ENCODE data around the gene PREX1. TPM values are rescaled to one million over a fixed set of nuclear protein-coding genes. Genes with fewer than 3 reads are reported as not detected.

Gene PREX1
- total RNA-seq, 1 donor from 2014 or later, result 66.0 TPM

DNA sequence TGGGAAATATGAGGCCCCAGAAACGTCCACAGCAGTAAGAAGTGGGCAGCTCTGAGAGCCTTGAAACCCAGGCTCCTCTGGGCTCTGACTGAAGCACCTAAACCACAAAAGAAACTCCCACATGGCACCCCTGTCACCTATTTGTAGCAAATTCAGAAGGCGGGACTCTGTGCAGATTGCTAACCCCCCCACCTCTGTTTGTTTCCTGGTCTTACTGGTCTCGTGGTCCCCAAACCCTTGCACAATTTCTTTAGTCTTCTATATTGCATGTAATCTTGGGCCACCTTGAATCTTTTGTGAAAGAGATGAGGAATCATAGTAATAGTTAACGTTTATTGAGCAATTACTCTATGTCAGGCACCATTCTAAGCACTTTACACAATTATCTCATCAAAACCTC lies 154.3 kb downstream of the PREX1 start:
- ATAC-seq, result no peak
- H3K36me3 ChIP-seq, result peaks cover 12% of the 10 kb centered on the region

DNA sequence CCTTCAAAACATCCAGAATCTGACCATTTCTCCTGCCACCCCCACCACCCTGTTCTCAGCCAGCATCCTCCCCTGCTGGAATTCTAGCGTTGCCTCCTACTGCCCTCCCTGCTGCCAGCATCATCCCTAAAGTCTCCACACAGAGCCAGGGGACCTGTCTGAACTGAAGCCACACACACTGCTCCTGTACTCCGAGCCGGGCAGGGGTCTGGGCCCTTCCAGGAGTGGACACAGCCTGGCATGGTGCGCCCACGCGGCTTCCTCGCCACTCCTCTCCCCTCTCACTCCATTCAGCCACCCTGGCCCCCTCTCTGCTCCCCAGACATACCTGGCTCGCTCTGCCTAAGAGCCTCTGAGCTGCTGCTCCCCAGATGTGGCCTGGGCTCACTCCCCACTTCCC lies 155.5 kb downstream of the PREX1 start:
- Histone ChIP-seq H3K4me1 (peaks cover 5% of the 10 kb centered on the region), H3K27ac (no peak overlapping the region), H3K27me3 (no peaks in the 10 kb centered on the region), H3K36me3 (peaks cover 12% of the 10 kb centered on the region), H3K4me3 (no peak overlapping the region), H3K9me3 (no peaks in the 10 kb centered on the region)
- DNase-seq, result no peak
- no peak for ATAC-seq
- TF ChIP-seq, protein P1, sequence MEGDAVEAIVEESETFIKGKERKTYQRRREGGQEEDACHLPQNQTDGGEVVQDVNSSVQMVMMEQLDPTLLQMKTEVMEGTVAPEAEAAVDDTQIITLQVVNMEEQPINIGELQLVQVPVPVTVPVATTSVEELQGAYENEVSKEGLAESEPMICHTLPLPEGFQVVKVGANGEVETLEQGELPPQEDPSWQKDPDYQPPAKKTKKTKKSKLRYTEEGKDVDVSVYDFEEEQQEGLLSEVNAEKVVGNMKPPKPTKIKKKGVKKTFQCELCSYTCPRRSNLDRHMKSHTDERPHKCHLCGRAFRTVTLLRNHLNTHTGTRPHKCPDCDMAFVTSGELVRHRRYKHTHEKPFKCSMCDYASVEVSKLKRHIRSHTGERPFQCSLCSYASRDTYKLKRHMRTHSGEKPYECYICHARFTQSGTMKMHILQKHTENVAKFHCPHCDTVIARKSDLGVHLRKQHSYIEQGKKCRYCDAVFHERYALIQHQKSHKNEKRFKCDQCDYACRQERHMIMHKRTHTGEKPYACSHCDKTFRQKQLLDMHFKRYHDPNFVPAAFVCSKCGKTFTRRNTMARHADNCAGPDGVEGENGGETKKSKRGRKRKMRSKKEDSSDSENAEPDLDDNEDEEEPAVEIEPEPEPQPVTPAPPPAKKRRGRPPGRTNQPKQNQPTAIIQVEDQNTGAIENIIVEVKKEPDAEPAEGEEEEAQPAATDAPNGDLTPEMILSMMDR (IDR thresholded peaks at IDR 0.05), result no peak
- intact Hi-C loops (cut with DNase I), result no loop called here

More for the DNA sequence above, 154.3 kb downstream of the PREX1 start:
- intact Hi-C loops (cut with DNase I), result no loop called here
- DNase-seq, result no peak
- H3K9me3 ChIP-seq, result no peaks in the 10 kb centered on the region
- H3K4me3 ChIP-seq, result no peak overlapping the region
- TF ChIP-seq, protein P1 (IDR thresholded peaks at IDR 0.05), result no peak
- H3K4me1 ChIP-seq, result peaks cover 3% of the 10 kb centered on the region
- no peak overlapping the region for H3K27ac ChIP-seq
- H3K27me3 ChIP-seq, result no peaks in the 10 kb centered on the region

DNA sequence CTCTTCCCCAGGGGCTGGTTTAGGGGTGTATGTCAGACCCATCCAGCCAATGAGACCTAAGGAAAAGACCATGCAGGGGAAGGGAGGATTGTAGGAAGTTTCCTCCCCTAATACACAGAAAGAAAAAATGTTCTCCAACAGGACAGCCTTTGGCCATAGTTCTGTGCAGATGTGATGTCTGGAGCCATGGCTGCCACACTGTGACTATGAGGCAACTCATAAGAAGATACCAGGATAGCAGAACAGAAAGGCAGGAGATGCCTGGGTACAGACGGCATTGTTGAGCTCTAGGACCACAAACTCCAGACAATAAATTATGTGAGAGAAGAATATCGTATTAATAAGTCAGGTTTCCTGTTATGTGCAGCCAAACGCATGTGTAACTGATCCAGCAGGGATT lies 156.7 kb downstream of the PREX1 start:
- H3K27ac ChIP-seq, result no peak overlapping the region
- H3K36me3 ChIP-seq, result peaks cover 11% of the 10 kb centered on the region
- DNase-seq, result no peak
- ATAC-seq, result no peak
- H3K27me3 ChIP-seq, result no peaks in the 10 kb centered on the region
- no peaks in the 10 kb centered on the region for H3K9me3 ChIP-seq
- intact Hi-C loops (cut with DNase I), result no loop called here
- peaks cover 5% of the 10 kb centered on the region for H3K4me1 ChIP-seq
- TF ChIP-seq, protein P1 (IDR thresholded peaks at IDR 0.05), result no peak
- H3K4me3 ChIP-seq, result no peak overlapping the region

DNA sequence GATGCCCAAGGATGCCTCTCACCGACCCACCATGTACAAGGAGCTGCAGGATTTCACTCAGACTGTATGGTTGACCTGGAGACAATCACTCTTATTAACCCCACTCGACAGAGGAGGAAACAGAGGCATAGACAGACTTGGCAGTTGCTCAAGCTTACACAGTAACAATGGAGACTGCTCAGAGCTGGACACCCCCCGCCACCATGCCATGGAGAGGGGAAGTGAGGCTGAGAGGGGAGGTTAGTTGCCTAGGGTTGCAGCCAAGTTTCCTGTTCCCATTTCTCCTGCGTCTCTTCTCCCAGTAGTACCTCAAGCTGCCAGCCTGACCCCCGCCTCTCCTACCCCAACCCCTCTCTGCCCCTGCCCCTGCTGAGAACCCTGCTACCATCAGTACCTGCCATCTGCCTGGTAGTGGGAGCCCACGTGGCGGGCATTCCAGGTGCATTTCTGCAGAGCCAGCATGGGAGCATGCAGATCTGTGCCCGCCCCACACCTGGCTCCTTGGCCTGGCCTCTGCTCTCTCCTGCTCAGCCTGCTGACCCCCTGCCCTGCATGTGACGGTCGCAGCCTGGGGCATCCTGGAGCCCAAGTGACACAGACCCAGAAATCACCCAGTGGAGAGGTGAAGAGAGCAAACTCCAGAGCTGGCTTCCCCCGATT lies 157.7 kb downstream of the PREX1 start:
- TF ChIP-seq, protein P1 (IDR thresholded peaks at IDR 0.05), result no peak
- no peak overlapping the region for H3K4me3 ChIP-seq
- peaks cover 5% of the 10 kb centered on the region for H3K4me1 ChIP-seq
- DNase-seq (no peak), ATAC-seq (peak; percentile 13)
- no peaks in the 10 kb centered on the region for H3K27me3 ChIP-seq
- H3K36me3 ChIP-seq, result peaks cover under 1% of the 10 kb centered on the region
- no peak overlapping the region for H3K27ac ChIP-seq
- no peaks in the 10 kb centered on the region for H3K9me3 ChIP-seq
- intact Hi-C loops (cut with DNase I), result no loop called here

DNA sequence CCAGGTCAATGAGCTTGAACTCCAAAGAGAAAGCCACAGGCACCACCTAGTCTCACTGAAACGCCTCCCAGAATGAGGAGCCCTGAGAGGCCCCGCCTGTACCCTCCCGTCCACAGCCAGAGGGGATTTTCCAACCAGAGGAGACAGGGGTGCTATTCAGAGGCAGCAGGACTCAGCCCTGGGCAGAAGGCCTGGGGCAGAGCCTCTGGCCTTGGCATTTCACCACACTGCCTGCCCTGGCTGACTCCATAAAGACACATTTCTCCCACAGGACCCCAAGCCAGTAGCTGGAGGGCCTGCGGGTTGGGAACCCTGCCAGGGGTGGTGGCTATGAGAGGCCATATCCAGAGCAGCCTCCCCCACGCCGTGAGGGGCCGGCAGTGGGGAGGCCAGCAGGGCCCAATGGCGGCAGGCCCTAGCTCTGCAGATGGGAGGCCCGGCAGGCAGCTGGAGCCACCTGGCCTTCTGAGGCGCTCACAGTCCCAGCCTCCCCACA lies 159.3 kb downstream of the PREX1 start:
- Histone ChIP-seq H3K36me3 (no peaks in the 10 kb centered on the region), H3K4me1 (peaks cover 5% of the 10 kb centered on the region), H3K27me3 (no peaks in the 10 kb centered on the region), H3K27ac (no peak overlapping the region), H3K9me3 (no peaks in the 10 kb centered on the region), H3K4me3 (no peak overlapping the region)
- ATAC-seq, result peak; percentile 31
- intact Hi-C loops (cut with DNase I), result no loop called here
- no peak for DNase-seq
- TF ChIP-seq, protein P1 (IDR thresholded peaks at IDR 0.05), result no peak

Data from upper lobe of right lung (tissue), 1 donor.